Activated CD8-positive, alpha-beta memory T cell treated with anti-CD3 and anti-CD28 coated beads for 1 hour (primary cell): Measurements from ENCODE around the gene RAD51D.
"Not testable (repeated sequence)": the region's sequence is repeated elsewhere in the genome, so short reads cannot be mapped to it uniquely, and the experiment has no call there.

Source experiments
- DNase-seq, 2 donors: peaks; one replicate each; pipeline ENCODE4 v3.0.0-alpha.2; 2020; ENCODE audit warnings: low read depth in 1 of 2; ENCODE audit errors: extremely low read depth in 1 of 2

The RAD51D gene

DNA sequence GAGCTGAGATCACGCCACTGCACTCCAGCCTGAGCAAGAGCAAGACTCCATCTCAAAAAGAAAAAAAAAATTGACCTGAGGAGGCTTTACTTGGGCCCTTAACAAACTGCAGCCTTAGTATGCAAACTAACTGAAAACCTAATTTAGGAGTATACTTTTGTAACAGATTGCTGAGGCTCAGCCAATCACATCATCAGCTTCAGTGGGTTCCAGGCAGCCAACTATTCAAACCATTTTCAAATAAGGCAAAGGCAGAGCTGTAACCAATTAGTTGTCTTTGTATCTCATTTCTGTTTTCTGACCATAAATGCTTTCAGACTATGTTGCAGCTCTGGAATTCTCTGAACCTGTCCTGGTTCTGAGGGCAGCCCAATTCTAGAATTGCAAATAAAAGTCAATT, 23.9 kb downstream of the RAD51D start:
- DNase-seq: no peak

DNA sequence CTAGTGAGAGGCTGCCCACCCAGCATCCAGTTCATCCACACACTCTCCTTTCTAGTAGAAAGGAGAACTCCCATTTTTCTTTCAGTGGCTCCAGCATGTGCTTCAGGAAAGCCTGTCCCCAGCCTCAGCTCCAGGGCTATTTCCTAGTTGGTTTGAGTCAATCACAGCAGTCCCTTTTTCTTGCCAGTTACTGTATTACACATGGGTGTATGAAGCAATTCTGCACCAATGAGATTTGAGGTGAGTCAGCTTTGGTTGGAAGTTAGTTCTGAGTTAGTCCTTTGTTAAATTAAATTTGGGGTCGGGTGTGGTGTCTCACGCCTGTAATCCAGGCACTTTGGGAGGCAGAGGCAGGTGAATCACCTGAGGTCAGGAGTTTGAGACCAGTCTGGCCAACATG, 24.8 kb downstream of the RAD51D start:
- no peak for DNase-seq

DNA sequence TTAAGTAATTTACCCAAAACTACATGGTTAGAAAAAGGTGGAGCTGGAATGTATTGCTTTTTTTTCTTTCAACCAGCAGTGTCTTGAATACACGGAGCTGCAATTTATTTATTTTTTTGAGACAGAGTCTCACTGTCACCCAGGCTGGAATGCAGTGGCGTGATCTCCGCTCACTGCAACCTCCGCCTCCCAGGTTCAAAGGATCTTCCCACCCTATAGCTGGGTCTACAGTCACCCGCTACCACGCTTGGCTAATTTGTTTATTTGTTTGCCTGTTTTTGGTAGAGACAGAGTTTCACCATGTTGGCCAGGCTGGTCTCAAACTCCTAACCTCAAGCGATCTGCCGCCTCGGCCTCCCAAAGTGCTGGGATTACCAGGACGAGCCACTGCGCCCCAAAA, 29.0 kb downstream of the RAD51D start:
- DNase-seq: not testable (repeated sequence)

DNA sequence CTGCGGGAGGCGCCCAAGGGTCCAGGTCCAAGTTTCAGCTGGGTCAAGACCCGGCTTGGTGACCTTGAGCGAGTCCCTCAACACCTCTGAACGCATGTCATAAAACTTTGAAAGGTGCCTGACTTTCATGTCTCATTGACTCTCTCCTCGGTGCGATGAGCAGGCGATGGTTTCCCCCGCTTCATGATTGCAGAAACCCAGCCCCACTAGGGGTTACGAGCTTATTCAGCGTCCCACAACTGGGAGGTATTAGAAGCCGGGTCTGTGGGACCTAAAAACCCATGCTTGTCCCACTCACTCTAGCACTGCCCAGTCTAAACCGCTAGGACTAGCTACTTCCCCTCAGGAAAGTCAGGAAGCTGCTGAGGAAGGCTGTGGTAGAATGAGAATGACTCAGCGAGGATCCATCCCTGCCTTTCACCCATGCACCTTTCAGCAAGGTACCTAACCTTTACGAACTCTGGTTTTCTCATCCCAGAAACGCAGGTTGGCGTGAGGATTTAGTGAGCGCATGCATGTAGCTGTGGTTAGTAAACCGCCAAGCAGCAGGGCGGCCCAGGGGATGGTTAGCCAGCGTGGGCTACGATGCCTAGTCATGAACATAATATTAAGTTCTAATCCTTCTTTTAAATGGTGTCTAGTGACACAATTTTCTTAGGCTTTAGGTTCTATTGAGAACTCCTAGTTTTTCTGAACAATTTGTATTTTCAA, 29.9 kb downstream of the RAD51D start:
- peak in 1 of 2 donors; percentile 5 for DNase-seq

DNA sequence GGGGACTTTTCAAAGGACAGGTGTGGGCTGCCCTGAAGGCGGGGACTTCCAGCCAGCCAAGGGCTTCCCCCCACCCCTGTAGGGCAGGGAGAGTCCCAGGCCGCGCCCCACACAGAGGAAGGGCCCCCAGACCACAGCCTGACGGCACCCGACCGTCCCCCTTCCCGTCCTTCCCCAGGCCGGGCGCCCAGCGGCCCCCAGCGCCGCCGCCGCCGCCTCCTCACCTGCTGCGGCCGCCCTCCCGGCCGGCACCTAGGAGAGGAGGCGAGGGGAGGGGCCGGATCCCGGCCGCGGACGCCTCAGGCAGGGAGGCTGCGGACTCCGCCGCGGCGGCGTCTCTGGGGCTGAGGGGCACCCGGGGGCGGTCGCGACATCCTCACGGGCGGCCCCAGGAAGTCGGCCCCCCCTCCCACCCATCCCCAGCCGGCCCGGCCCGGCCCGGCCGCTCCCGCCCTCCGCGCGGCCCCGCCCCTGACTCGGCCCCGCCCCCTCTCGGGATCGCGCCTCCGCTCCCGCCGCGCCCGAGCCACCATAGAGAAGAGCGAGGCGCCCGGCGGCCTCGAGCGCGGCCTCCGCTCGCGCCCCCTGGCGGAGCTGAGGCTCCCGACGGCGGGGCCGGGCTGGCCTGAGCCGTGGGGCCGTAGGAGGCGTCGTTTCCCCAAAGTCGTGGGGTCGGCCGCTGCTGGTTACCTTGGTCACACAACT, 30.6 kb downstream of the RAD51D start:
- DNase-seq: peak; percentile 56 to 88

DNA sequence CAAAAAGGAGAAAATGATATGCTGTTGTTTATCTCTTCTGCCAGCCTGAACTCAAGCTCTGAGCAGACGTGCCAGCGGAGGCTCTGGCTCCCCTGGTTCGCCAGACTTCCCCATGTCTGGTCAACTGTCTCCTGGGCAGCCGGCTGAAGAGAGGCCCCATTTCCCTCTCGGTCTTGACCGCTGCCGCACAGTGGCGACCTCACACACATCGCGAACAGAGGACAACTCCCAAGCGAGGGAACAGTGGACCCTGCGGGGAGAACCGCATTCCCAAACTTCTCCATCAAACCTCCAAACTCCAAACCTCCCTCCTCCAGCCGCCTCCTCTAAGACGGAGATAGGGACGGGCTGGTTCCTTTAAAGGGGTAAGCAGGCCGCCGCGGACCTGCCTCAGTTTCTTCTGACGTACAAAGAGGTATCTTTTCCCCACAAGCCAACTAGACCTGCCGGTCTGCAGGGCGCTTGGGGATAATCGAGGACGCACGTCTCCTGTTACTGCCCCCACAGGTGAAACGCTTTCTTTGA, 31.2 kb downstream of the RAD51D start:
- DNase-seq: no peak

DNA sequence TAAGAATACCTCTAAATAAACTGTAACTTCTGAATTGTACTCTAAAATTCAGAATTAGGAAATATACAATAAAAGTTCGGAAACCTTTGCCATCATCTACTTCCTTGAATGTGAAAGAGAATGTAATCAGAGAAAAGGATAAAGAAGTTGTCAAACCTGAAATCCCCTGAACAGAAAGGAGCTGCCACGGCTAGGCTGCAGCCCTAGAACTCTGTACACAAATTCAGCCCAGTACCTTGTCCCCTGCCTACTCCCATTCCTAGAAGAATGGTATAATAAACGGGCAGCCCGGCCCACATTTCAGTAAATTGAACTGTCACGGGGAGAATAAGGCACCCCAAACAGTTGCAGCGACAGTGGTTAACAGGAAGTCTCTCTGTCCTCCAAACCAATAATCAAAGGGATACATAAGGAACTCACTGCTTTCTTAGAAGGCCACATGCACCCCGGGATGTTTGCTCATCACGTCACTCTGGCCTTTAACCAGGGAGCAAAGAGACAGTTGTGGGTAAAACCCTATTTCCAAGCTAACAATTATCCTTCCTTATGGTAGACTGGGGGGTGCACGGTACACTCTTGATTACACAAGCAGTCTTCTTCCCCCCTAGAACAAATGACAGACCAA, 31.8 kb downstream of the RAD51D start:
- no peak for DNase-seq

DNA sequence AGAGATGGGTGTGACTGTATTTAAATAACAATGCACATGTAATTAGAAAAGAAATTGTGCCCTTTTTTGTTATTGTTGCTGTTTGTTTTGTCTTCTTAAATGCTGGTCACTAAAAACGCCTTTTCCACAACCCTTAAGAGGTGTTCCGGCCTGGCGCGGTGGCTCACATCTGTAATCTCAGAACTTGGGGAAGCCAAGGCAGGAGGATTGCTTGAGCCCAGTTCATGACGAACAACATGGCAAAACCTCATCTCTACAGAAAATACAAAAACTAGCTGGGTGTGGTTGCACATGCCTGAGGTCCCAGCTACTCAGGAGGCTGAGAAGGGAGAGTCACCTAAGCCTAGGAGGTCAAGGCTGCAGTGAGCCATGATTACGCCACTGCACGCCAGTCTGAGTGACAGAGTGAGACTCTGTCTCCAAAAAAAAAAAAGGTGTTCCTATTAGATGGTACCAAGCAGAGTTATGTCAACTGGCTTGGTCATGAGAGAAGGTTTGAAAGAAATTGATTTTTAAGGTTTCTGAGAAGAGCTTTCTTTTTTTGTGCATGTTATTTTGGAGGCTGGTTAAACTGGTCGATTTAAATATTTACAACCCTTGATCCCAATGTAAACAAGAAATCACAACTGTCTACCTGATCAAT, 32.6 kb downstream of the RAD51D start:
- DNase-seq: no peak

DNA sequence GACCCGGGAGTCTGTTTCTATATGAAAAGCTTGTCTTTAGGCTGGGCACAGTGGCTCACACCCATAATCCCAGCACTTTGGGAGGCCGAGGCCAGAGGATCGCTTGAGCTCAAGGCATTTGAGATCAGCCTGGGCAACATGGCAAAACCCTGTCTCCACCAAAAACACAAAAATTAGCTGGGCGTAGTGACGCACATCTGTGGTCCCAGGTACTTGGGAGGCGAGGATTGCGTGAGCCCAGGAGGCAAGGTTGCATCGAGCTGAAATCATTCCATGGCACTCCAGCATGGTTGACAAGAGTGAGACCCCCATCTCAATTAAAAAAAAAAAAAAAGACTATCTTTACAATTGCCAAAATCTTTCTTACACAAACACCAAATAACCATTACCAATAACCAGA, 33.5 kb downstream of the RAD51D start:
- DNase-seq: no peak

DNA sequence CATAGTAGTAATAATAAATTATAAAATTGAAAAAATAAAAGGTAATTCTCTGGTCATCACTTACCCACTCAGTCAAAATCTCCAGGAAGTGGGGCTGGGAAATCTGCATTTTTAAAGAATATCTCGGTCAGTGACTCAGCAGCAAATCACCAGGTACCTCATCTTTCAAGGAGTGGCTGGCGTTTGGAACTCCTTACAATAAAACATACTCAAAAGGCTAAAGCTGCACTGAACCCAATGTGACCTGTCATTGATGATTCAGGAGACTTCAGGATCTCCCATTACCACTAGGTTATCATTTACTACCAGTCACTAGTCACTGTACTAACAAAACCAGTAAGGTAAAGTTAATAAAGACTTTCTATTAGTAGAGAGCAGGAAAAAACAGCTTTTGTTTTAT, 34.7 kb downstream of the RAD51D start:
- DNase-seq: no peak

DNA sequence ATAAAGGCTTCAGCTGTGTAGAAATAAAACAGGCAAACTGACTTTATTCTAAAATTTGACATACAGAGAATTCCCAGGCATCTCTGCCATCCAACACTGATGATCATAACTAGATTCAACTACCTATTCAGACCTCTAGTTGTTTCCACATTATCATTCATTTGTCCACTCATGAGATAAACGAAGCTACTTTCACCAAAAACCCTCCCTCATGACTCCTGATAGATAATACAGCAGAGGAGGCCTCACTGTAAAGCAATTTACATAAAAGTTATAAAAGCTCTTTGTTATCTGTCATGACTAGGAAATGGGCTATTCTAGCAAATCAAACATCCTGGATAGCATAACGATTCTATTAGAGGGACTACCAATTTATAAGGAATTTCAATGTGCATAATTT, 36.6 kb downstream of the RAD51D start:
- DNase-seq: no peak

DNA sequence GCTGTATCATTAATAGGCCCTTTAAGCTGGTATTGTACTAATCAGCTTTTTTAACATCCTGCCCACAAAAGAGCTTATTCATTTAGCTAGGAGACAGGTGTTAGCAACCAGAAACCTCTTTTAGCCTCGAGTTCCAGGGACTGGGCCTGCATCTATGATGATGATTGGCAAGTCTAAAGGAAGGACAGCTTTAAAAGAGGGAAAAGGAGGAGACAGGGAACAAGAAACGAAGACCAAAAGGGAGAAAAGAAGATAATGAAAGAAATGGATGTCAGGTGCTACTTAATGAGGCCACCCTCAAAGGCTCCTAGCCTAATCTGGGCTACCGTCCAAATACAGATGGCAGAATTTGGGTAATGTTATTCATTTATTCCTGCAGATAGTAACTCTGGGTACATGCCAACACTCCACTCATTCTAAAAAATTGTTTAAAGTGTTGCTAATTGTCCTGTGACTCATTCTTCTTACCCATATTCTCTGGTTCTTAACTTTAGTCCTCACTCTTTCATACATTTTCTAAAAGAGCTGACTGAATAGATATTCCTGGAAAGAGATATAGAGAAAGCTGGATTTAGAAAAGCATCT, 37.5 kb downstream of the RAD51D start:
- DNase-seq: no peak

DNA sequence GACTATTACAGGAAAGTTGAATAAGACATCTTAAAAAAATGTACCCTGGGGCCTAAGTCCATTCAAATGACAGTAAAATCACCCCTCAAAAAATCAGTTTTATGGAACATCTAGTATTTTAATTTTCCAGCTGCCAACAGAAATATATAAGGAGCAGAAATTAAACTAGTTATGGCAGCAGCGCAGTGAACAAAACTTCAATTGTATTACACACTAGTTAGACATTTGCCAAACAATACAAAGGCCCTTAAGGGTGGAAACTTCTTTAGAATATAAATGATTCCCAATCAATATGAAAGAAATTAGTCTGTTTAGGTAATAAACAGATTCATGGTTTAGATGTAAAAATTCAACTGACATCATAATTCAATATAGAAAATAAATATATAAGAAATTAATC, 38.0 kb downstream of the RAD51D start:
- no peak for DNase-seq

DNA sequence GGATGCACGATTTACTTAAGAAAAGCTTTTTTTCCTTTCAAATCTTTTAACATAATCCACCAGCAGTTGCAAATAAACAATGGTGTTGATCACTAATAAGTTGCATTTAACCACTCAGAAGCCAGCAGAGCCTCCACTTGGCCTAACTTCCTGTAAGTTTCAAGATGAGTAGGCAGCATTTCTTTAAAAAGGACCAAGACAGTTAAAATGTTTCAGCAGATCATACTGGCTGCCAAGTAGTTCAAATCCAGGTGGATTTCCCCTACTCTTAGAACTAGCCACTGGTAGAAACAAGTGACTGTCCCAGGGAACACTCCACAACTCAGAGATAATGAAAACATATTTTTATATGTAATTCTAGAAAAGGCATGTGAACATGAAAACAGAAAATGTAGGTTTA, 39.1 kb downstream of the RAD51D start:
- no peak for DNase-seq

DNA sequence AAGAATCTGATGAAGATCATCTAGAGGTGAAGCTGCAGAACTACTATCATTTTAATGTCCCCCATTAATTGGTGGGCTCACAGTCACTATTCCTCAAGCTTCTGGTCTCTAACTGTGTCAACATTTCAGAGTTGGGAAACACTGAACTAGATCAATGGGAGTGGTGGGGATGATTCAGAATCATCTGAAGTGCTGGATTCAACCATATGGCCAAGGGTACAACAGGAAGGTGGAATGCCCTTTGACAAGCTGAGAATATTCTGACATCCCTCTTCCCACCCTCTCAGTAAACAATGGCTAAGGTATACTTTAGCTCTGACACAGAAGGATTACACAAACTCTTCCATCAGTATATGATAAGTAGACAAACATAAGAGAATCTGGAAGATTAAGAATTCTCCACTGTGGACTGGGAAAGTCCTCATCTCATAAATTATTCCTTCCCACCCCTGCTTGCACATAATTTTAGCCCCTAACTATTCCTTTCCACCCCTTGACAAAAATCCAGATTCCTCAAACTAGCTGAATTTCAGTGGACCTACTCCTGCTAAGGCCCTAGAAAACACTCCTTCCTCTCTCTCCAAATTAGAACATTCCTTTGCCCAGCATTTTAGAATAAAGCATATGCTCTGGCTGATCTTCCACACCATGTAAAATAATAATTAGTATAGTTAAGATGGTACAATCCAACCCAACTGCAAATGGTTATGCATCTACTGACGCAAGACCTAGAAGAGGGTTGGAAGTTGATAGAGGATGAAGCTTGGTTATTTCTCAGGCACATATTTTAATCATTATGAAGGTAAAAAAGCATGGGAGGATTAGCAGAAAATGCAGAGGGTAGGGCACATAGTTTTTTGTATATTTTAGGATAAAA, 39.9 kb downstream of the RAD51D start:
- DNase-seq: no peak

DNA sequence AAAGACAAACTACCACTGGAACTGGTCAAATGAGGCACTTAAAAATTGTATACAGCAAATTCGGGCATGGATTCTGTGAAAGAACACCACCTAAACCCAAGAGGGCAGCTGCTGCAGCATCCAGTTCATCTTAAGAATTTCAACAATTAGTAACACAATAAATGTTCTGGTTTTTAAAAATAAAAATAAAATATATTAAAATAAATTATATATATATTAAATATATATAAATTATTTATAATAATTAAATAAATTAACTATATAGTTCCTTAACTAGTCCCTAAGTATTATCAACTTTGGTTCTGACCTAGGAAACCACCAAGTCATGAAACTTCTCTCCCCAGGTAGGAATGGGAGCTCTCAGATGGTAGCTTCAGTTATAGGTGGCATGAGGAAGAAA, 42.8 kb downstream of the RAD51D start:
- DNase-seq: no peak

DNA sequence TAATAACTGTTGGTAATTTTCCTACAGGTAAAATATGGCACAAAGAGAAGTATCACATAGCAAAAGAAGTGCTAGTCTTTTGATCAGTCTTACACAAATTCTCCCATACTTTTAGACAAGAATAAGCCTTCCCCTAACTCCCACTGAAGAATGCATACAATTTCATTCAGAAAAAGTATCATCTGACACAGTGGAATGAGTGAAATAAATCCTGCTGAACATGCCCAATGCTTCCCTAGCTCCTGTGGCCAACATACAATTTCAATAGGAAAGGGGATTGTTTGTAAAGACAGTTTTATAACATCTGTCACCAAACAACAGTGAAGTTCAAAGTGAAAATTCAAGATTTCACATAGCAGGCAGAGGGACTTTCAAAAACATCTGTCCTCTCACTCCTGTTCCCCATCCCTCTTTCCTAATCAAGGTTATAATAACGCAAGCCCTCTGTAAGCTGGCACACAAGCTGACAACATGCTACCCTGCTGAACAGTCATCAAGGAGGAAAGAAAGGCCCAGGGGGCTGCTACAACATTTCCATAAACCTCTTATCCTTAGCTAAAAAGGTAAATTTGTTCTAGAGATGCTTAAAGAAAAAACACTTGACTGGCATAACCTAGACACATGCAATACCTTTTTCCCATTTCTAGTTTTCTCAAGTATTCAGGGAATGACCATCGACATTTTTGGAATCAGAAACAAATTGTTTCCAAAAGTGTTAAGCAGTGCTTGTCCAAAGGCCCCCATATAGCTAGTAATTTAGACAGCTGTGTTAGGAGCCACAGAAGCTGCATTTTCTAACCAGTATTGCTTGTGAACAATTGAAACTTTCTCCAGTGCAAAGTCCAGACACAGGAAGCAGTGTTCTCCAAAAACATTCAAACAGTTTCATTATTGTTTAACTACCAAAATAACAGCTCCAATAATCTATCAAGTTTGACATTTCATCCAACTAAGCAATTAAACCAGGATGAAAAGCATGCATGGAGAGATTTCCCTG, 44.7 kb downstream of the RAD51D start:
- no peak for DNase-seq

DNA sequence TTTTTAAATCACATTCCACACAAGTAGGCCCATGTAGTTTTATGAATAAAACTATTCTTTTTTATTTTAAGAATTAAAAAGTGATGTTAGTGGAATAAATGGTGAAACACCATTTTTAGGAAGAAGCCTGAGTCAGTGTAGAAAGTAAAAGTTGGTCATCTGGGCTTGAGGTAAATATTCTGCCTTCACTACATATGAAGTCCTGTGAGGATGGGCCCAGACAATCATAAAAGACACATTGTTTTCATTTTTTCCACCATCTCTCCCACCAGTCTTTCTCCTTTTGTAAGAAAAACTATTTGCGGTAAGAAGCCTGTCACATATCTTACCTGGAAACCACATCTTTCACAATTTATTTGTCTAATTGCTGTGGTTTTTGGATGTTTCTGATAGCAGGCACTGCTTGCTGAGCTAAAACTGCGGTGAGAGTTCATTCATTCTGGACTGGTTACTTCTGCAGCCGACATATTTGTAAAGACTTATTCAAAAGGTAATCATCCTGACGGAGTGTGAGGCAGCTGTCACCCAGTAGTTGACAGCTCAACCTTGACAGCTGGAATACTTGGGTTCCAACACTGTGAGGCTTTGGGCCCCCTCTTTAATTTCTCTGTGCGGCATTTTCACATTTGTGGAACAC, 45.6 kb downstream of the RAD51D start:
- DNase-seq: no peak
